ENCODE data around the gene ILK. TPM values are rescaled to one million over a fixed set of nuclear protein-coding genes. Genes with fewer than 3 reads are reported as not detected.
A peak's percentile ranks its signal among the peaks of the same experiment; 100 is the strongest.

Gene ILK
- 210 and 231 TPM in 2 replicates for total RNA-seq (2014; rRNA removed; shearing (Covaris generic))

DNA sequence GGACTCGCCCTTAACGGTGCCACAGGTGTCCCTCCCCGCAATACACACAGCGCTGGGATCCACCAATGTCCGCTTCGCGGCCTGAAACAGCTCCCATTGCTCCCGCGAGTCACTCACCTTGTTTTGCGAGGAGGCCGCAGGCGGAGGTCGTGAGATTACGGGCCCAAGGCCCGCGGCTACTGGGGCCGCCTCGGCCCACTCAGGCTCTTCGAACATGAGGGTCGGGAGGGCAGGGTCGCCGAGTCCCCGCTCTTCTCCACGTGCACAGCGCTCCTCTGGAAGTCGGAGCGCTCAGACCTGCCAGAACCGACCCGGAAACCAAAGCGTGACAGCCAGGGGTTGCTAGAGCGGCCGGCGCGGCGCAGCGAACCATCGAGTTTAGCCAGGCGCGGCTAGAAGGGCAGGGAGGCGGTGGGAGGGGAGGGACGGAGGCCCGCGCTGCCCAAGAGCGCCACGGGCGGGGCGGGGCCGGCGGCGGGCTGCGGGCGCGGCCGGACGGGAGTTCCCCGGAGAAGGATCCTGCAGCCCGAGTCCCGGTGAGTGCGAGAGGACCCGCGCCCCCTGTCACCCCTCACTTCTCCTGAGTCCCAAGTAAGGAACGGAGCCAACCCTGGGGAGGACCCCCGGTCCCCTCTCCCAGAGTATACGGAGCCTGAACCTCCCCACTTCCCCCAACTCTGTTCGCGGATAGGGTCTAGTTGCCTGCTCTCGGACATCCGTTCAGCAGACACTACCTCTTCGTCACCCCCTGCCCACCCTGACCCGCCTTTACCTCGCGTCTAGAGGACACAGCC lies at the start of gene ILK, which contains the start of gene RRP8:
Gene ILK (plus strand): TSS at position 488 of the 794 bp plus-strand sequence. CDS start 498 bp downstream, outside the sequence.
Gene RRP8 (minus strand): TSS at position 330 of the 794 bp plus-strand sequence. CDS start 114 bp downstream, at position 216.
- DNase-seq (ENCODE audit: low spot score), result peak; percentile 75

DNA sequence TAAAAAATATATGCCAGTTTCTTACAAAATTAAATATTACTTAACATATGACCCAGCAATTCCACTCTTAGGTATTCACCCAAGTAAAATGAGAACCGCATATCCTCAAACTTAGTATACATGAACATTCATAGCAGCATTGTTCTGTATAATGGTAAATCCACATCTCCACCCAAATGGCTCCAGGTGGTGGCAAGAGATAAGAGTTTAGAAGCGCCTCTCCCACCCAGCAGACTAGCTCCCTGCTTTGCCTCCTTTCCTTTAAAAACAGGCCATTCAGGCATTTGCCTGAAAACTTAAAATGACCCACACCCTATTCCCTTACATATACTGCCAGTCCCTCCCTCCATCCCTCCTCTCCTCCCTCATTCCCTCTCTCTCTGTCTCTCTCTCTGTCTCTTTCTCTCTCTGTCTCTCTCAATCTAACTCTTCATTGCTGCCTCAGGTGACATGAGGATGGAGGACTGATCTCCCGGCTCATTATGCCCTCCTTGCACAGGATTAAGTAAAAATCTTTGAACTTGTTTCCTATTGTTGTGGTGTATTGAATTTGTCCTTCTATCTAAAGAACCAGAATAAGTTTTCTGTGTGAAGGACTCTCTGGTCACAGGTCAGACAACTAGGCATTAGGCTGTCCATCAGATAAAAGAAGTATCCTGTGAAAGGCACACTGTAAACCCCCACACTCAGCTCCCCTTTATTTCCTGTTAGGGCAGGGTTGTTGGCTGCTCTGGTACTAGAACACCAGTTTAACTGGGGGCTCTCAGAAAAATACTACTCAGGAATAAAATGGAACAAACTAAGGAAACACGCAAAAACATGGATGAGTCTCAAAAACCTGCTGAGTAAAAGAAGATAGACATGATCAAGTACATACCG lies 48.5 kb upstream of the ILK start:
- DNase-seq (ENCODE audit: low spot score), result no peak

DNA sequence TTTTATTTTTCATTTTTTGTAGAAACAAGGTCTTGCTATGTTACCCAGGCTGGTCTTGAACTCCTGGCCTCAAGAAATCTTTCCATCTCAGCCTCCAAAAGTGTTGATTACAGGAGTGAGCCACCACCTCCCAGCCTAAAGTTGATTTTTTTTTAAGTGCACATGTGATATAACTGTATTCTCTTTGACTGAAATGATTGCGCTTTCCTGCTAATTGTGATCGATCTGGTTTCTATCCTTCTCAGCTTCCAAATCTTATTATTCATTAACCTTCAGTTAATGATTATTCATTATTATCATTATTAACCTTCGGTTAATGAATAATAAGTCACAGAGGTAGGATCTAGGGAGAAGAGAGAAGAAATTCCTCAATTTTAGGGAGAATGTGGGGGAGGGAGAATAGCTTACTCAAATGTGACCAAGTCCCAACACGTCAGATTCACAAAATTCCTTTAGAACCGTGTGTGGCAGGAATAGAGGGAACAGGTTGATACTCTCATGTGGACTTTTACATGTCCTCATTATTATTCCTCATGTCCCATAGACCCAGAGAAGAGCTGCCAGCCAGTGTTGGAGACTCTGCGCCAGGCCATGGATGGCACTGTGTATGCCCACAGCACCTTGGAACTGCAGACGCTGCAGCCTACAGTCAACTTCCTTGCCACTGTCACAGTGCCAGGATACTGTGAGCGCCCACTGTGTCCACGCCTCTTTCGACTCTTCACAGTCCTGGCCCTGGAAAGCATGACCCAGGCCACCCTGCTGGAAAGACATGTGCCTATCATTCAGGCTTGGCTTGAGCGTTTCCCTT lies 47.2 kb upstream of the ILK start:
- DNase-seq (ENCODE audit: low spot score), result no peak

DNA sequence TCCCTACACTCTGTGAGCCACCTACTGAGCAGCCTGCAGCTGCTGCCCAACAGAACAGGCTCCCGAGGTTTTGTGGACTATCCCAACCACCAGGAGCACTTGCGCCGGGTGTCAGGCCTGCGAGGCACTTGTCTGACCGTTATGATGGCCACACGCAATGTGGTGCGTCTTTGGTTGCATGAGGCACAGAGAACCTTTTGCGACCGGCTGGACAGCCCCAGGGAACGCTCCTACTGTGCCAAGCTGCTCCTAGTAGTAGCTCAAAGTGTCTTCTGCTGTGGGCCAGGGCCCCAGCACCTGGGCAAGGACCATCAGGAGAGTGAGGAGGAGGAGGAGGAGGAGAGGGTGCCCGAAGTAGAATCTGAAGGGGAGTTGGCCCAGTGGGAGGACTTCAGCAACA lies 46.5 kb upstream of the ILK start:
- DNase-seq (ENCODE audit: low spot score), result no peak

DNA sequence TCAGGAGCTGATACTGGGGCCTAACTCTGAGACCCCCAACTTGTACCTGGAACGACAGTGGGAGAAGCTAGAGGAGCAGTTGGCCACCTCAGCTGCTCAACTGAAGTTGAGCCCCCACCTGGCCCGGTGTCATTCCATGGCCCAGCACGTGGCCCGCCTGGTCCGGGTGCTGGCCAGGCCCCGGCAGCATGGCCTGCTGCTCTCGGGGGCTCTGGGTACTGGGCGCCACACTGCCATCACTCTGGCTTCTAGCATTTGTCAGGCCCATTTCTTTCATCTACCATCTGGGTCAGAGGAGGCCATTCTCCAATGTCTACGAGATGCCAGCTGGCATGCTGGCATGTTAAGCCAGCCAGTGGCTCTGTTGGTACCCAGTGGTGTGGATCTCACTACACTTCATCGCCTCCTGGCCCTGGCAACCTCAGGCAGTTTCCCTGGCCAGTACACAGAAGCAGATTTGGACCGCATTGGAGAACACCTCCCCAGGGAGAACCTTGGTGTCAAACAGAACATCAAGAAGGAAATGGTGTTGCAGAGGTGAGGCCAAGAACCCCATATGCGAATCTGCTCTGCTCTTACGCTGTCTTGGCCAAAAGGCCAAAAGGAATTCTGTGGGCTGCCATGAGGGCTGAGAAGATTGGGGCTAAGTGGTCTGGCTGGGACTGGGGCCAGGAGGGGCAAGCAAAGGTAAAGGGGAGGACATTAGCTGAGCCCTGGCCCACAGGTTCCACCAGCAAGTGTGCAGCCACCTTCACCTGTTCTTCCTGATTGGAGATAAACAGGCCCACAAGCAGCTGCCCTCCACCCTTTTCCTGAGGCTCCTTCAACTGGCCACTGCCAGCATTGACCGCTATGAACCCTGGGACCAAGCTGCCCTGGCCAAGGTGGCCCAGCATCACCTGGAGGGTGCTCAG lies 45.6 kb upstream of the ILK start:
- DNase-seq (ENCODE audit: low spot score), result no peak

DNA sequence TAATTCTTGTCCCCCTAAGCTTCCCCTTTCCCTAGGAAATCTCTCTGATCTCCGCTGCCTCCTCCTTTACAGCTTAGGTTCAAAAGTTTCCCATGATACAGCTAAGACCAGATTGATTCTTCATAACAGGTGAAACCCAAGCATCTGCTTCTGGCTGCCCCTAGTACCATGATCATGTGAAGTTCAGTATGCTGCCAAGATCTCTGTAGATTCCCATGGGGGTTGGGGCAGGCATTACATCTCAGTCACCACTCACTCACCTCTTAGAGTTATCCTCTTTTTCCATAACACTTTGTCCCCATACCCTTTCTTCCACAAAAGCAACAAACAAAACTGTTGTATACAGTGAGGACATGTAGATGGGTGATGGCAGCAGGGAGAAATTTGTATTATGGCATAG lies 44.2 kb upstream of the ILK start:
- no peak for DNase-seq (ENCODE audit: low spot score)

DNA sequence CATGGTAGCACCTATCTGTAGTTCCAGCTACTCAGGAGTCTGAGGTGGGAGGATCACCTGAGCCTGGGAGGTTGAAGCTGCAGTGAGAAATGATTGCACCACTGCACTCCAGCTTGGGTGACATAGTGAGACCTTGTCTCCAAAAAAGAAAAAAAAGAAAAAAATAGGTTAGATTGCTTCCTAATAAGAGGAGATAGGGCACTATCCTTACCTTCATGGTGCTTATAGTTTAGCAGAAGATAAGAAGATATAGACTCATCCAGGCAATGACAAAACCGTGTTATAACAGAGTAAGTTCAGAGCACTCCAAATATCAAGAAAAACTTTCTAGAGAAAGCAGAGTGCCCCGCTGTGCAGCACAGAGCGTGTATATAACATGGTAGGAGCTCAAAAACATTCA lies 42.3 kb upstream of the ILK start:
- no peak for DNase-seq (ENCODE audit: low spot score)

DNA sequence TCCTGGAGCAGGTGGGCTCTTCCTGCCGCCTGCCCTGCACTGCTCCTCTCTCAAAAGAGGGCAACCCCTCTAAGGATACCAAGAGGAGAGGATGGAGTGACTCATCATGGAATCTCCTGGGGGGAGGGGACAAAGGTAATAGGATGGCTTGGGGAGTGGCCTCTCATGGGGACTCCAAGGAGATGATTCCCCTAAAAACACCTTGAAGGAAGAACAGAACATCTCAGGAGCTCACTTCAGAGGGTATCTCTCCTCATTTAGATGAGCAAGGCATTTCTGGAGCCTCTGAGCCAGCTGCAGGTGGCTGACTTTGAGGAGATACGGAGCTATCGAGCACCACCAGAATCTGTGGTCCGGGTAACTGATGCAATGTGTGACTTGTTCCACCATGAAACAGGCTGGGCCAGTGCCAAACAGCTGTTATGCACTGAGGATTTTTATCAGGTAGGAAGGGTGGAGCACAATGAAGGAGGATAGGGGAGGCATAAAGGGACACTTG lies 40.4 kb upstream of the ILK start:
- no peak for DNase-seq (ENCODE audit: low spot score)

DNA sequence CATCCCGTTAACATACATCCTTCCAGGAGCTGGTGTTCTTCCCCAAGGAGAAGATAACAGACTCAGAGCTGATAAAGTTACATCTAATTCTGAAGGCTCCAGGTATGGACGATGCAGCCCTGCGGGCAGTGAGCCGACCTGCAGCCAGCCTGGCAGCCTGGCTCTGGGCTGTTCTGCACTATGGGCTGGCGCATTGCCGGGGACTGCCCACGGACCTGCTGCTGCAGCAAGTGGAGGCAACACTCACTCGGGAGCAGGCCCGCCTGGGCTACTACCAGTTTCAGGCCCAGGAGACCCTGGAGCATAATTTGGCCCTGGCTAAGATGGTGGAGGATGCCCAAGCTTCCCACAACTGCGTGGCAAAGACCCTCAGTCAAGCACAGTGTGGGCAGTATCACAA lies 39.9 kb upstream of the ILK start:
- no peak for DNase-seq (ENCODE audit: low spot score)

DNA sequence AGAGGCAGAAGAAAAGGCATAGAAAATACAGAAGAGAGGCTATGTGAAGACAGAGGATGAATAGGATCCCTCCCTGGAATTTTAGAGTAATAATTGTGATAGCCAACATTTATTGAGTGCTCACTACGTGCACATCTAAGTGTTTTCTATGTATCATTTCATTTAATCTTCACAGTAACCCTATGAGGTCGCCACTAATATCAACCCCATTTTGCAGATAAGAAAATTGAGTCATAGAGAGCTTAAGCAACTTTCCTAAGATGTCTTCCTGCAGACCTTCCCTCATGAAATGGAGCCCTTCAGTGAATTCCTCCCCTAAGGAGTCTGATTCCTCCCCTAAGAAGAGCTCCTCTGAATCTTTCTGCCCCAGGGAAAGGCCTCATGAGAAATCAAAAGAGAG lies 38.2 kb upstream of the ILK start:
- DNase-seq (ENCODE audit: low spot score), result no peak

DNA sequence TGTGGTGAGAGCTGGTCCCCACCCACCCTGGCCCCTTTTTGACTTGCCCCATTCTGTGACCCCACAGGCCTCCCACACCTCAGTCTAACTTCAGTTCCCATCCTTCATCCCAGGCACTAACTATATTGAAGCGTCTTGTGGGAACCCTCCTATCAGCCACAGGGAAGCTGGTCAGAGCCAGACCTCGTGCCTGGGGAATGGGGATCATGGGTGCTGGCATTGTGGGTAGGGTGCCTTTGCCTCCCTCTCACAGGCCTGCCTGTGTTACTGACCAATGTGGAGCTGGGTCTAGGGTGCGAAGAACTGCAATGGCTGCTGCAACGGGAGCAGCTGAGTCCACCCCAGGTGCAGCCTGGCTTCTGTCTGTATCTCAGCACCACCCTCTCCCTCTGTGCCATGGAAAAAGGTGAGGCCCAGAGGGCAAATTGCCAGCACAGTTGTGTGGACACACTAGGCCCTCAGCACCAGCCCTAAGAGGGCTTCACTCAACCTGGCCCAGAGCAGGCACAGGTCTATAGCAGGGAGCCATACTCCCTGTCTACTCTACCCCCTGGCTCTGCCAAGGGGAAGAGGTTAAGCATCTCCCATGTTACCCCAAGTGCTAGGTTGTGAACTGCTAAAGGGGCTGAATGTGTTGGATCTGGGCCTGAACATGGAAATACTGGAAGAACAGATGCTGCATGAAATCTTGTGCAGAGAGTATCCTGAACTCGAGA lies 37.4 kb upstream of the ILK start:
- no peak for DNase-seq (ENCODE audit: low spot score)

DNA sequence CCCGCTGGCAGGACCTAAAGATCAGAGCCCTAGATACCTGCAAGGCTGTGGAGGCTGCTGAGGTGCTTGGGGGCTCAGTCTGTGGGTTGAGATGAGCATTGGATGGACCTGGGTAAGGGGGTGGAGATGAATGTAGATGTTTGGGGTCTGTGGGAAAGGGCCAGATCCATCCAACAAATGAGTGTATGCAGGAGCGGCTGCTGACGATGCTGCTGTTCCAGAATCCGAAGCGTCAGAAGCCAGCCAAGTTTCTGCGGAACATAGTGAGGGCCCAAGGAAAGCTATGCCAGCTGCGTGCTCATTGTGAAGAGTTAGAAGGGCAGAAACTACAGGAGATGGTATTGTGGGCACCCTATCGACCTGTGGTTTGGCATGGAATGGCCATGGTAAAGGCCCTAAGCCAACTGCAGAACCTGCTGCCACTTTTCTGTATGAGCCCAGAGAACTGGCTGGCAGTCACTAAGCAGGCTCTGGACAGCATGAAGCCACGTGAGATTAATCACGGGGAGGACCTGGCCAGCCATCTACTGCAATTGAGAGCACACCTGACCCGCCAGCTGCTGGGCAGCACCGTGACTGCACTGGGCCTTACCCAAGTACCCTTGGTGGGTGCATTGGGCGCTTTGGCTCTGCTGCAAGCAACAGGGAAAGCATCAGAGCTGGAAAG lies 36.7 kb upstream of the ILK start:
- DNase-seq (ENCODE audit: low spot score), result no peak

DNA sequence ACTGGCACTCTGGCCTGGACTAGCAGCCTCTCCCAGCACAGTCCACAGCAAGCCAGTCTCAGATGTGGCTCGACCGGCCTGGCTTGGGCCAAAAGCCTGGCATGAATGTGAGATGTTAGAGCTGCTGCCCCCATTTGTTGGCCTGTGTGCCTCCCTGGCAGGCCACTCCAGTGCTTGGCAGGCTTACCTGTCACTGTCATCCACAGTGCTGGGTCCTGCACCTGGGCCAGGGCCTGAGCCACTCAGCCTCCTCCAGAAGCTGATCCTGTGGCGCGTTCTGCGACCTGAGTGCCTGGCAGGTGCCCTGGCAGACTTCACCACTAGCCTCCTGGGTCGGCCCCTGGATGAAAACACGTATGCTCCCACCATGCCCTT lies 36.2 kb upstream of the ILK start:
- DNase-seq (ENCODE audit: low spot score), result no peak

DNA sequence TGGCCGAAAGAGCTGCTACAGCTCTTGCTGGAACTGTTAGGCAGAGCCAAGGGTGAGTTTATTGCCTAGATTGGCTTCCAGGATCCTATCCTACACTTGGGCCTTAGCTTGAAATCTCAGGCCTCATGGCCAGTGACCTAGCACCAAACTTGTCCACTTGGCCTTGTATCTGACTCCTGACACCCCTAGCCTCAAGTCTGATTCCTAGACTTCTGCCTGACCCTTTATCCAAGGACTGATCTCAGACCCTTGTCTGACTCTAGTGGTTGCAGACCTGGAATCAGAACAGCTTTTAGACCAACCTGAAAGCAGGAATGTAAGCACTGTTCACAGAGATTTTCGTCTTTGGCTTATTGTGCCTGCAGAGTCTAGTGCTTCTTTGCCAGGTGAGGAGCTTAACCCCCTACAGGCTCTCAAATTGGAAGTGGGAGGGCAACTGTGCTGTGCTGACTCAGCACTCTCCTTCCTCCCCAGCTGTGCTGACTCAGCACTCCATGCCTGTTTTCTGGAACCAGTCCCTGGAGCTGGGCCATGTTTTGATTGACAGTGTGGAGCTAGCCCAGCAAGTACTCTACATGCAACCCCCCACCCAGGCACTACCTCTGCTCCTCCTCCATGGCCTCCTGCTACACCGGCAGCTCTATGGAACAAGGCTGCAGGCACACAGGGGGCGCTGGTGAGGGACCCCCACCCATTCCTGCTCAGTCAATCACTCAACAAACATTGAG lies 35.2 kb upstream of the ILK start:
- DNase-seq (ENCODE audit: low spot score), result peak; percentile 54

DNA sequence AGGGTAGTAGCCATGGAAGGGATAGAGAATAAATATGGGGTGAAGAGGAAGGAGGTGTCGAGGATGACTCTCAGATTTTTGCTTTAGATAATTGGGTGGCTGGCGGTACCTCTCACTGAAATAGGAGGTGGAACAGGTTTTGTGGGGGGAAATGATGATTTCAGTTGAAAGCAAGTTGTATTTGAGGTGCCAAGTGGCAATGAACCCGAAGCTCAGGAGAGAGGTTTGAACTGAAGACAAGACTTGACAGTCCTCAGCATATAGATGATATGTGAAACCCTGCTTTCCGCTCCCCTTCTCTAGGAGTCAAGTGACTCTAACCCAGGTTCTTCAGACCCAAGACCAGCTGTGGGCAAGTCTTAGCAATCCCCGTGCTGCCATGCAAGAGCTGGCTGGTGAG lies 33.9 kb upstream of the ILK start:
- no peak for DNase-seq (ENCODE audit: low spot score)

DNA sequence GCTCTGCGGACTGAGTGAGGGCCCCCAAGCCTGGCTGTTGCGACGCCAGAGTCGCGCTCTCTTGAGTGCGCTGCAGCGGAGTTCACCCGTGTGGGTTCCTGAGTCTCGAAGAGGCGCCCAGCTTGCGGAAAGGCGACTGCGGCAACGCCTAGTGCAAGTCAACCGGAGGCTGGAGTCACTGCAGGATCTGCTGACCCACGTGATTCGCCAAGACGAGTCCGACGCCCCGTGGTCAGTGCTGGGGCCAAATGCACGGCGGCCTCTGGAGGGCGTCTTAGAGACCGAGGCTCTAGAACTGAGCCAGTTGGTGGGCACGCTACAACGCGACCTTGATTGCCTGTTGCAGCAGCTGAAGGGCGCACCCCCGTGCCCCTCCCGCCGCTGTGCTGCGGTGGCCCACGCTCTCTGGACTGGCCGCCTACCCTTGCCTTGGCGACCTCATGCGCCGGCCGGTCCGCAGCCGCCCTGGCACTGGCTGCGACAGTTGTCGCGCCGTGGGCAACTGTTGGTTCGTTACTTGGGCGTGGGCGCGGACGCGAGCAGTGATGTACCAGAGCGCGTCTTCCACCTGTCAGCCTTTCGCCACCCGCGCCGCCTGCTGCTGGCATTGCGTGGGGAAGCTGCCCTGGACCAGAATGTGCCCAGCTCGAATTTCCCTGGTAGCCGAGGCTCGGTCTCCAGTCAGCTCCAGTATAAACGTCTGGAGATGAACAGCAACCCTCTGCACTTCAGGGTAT lies 32.7 kb upstream of the ILK start:
- no peak for DNase-seq (ENCODE audit: low spot score)

DNA sequence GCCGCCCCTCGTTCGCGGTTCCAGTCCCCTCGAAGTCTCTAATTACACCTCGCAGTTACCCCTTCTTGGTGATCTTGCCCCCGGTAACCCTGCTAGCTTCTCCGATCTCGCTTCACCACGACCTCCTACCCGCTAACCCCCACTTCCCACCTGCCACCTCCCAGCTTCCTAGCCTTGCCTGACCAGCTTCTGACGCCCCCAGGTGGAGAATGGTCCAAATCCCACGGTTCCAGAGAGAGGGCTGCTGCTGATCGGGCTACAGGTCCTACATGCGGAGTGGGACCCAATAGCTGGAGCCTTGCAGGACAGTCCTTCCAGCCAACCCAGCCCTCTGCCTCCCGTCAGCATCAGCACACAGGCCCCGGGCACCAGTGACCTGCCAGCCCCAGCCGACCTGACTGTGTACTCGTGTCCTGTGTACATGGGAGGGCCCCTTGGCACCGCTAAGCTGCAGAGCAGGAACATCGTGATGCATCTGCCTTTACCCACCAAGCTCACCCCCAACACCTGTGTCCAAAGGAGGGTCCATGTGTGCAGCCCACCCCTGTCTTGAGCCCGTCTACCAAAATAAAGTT lies 32.1 kb upstream of the ILK start:
- no peak for DNase-seq (ENCODE audit: low spot score)

DNA sequence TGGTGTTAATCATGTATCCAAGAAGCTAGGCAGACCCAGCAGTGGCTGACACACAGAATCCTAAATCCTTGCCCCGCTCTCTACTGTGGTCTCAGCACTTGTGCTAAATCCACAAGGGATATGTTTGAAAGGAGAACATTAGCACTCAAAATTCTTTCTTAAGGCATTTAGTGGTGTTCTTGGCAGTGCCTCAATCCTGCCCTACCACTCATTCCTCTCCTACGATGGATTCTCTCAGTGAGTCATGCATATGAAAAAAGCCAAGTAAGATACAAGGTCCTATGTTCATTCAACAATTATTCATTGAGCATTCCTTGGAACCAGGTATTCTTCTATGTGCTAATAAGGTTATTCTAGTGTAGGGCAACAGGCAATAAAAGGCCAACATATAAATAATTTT lies 31.4 kb upstream of the ILK start:
- peak; percentile 27 for DNase-seq (ENCODE audit: low spot score)
